NCI-H2107 treated with DMSO at 0.1 percent for 48 hours (cell line): ENCODE measurements around the gene GUF1.
"Not testable (repeated sequence)": the region's sequence is repeated elsewhere in the genome, so short reads cannot be mapped to it uniquely, and the experiment has no call there.

Experiments
- DNase-seq: peaks from one replicate; lab custom pipeline; 2025; ENCODE audit not compliant: unreplicated experiment; lab: John Stamatoyannopoulos, UW

GUF1 gene

DNA sequence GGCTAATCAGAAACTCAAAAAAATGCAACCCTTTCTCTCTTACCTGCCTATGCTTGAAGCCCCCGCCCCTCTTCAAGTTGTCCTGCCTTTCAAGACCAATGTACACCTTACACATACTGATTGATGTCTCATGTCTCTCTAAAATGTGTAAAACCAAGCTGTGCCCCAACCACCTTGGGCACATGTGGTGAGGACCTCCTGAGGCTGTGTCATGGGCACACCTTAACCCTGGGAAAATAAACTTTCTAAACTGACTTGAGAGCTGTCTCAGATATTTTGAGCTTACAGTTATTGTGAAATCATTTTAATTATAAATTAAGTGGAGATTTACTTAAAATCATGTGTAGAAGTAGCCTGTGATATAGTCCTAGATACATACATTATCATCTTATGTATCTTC lies 22.2 kb downstream of the GUF1 start:
- no peak for DNase-seq

DNA sequence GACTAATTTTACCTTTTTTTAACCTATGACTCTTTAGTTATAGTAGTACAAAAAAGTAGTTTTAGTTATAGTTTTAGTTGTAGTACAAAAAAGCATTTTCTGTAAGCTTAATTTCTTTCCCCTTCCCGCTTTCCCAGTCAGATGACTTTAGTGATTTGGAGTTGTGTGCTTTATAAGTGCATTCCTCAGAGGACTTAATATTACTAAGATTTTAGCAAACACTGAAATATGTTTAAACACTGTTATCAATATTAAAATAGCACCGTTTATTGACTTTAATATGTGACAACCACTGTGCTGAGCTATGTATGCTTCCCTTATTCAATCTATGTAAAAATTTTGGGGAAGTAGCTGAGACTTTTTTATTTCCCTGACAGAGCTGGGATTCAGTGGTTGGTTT lies 22.8 kb downstream of the GUF1 start:
- no peak for DNase-seq

DNA sequence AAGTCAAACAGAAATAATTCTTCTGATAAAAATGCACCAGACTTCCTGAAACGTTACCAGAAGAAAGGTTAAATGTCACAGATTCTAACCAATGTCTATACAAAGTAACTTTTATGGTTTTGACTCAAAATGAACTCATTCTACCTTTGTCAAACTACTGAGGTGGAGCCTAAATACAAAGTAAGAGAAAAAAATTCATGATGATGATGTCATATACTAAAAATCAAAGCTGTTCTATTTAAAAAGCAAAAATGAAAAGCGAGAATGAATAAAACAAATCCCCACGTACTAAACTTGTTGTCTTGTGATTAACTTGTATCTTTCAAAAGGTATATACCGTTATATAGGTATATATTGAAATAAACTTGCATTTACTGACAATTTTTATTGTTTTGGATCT lies 26.5 kb downstream of the GUF1 start:
- DNase-seq = no peak

DNA sequence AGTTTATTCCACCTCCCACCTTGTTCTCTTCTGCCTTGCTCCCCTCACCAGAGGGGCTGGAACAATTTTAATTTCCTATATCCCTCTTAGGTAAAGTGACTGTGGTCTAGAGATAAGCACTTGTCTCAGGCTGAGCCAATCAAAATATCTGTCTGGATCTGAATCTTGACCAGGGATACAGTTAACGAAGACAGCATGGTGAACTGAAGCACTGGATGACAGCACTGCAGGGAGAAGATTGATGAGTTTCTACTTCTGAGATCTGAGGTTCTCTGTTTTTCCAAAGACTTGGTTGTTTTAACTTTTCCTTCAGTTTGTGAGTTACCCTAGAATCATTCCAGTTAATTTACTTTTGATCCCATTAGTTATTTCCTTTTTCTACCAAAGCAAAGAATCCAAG lies 34.9 kb downstream of the GUF1 start:
- no peak for DNase-seq

DNA sequence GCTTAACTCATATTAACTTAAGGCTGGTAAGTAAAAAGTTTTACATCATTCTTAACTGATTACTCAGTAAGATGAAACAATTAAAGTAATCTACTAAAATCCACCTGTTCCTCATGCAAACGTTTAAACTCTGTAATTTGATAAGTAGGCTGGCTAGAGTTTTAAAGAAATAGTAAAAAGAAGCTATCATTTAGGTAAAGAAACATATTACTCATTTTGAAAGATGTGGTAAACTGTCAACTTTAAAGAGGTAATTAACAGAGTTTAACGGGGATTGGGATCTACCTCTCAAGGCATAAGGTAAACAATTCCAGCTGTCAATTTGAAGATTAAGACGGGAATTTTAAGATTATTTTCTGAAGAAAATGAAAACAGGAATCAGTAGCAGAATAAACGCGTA lies 38.4 kb downstream of the GUF1 start:
- no peak for DNase-seq

DNA sequence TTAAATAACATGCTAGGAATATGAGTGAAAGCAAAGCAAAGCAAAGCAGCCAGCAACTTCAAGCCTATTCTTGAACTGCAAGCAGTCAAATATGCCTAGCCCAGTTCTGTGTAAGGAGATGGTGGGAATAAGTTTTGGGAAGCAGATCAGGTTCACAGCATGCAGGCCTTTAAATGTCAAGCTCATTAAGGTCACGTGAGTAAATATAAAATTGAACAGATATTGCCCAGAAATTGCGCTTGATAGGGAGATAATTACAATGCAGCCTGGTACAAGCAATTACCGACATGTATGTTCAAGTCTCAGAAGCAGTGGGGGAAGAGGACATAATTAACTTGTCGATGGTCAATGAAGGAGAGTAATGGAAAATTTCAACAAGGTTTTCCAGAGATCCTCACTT lies 42.2 kb downstream of the GUF1 start:
- DNase-seq = no peak

DNA sequence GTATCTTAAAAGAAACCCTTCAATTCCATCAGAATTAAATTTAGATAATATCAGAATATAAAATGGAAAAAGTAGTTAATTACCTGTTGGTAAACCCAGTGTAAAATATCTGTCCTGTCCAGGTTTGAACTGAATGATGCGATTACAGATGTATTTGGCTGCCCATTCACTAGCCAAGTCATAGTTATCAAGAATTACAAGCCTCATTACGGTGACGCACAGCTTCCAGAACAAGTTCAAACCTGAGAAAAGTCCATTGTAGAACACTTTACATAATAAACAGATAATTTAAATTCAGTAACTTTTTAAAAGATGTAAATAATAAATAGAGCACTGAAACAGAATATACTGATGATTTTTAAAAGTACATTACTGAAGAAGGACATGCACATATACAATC lies 43.8 kb downstream of the GUF1 start:
- DNase-seq = no peak

DNA sequence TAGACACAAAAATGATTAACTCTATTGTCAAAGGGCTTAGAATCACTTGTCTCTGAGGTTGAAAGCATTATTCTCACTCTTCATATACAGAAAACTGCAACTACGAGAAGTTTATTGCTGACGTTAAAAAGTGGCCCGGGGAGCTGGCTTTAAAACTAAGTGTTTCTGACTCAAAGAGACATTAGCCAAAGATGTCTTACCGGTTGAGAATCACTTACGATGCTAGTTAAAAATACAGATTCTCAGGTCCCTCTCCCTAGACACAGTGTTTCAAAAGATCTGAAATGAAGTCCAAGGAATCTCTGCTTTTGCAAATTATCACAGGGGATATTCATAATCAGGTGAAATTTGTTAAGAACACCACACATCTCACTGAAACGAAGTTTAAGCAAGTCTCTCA lies 46.9 kb downstream of the GUF1 start:
- no peak for DNase-seq

DNA sequence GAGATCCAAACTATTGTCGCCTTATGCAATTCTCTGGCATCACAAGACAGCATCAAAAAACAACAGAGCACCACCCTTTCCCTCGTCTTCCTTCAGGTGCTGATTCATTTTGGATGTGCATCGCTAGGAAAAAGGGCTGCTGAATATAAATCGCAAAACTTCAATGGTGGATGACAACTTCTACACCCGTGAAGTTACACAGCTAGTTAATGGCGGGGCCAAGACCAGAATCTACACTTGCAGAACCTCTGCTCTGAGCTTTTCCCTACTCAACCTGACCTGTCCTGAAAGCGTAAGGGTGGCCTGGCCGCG lies 47.5 kb downstream of the GUF1 start:
- DNase-seq = no peak

DNA sequence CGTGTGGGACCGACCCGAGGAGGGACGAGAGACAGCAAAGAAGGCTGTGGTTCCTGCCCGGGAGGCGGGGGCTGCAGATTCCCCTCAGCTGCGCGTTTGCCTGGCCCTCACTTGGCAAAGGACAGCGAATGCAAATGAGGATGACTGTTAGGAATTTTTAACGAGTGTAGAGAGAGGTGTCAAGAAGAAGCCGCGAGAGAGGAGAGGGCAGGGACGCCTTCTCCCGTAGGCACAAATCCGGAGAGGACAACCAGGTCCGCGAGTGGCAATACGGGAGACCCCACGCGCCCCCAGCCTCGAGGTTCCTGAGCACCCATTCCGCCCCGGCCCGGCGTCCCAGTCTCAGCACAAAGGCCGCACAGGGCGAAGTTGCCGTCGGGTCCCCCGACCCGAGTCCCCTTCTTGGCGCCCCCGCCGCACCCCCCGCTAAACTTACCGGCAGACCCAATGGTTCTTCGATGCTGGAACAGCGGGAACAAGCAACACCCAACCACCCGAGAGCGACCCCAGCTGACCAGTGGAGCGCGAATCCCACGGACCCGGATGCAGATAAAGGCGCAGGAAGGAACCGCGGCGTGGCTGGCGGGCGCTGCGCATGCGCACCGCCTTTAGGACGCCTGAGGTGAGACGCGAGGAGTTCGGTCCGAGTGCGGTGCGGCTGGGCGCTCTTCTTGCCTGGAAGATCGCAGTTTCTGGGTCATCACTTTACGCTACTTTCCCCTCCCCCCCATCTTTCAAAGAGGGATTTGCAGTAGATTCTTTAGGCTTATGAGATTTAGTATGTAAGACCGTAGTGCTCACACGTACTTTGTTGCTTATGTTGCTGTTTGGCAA lies 48.0 kb downstream of the GUF1 start, which contains the start of gene GNPDA2:
Gene GNPDA2, minus strand, starts transcription at position 519 of the 834 bp plus-strand sequence. CDS start 4,349 bp downstream, outside the sequence.
- DNase-seq = peak; percentile 57

DNA sequence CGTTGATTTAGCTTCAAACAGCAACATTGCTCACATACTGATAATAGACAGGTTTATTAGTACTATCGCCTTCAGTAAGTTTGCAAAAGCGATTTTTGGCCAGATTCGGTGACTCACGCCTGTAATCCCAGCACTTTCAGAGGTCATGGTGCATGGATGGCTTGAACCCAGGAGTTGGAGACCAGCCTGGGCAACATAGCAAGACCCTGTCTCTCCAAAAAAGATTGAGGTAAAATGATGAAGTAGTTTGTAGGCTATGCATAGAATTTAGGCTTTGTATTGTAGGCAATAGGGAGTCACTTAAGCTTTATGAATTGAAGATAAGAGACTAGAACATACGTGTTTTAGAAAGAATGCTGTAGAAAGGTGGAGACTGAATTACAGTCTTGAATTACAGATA lies 49.3 kb downstream of the GUF1 start:
- DNase-seq = no peak

DNA sequence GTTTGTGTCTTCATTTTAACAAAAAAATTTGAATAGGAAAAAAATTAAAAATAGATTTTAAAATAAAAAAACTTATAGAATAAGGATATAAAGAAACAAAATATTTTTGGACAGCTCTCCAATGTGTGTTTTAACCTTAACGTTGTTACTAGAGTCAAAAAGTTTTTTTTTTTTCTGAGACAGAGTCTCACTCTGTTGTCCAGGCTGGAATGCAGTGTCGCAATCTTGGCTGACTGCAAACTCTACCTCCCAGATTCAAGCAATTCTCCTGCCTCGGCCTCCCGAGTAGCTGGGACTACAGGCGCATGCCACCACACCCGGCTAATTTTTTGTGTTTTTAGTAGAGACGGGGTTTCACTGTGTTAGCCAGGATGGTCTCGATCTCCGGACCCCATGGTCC lies 50.5 kb downstream of the GUF1 start:
- not testable (repeated sequence) for DNase-seq

DNA sequence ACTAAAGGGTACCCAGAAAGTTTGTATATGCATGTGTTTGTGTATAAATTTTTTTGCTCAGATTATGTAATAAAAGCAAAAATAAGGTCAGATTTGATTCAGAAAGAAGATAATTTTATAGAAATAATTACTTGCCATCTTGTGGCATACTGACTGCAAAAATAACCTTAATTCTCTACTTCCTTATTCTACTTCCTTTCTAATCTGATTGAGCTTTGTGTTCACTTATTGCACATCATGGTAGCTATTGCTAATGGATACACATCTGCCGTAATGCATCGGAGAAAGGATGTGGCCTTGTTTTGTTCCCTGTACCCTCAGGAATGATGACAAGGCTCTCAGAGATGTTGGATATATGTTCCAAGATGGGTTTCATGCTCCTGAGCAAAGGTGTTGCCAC lies 58.7 kb downstream of the GUF1 start:
- DNase-seq = no peak

DNA sequence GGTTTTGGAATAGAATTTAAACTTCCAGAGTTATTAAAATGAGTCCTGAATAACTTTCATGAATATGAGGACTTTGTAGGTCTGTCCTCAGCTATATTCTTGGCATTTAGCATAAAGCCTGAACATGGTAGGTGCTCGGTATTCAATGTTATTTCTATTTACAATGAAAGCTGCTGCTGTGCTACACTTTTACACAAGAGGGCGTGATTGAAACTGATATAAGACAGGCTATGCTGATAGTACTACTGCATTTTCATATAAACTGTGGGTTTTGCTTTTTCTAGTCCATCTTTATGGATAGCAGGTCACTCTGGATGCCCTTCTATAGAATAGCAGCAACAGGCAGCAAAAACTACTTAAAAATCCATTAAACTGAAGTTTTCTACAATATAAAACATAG lies 60.4 kb downstream of the GUF1 start:
- no peak for DNase-seq

DNA sequence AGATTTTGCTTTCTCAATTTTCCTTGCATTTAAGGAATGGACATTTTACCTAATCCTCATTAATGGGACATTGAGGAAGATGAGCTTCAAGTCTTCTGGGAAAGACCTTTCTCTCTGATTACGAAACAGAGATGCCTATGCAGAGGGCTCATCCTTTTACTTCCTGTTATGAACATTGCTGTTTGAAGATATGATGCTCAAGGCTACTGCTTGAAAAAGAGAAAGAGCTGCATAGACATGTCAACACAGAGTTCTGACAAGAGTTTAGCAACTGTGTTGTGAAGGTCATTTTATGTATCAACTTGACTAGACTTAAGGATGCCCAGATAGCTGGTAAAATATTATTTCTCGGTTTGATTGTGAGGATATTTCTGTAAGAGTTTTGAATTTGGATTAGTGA lies 62.0 kb downstream of the GUF1 start:
- DNase-seq = no peak
